Epithelial cell of esophagus (primary cell): ENCODE measurements around the gene PTPN6.

ENCODE experiments used
- DNase-seq: peaks from one replicate; pipeline ENCODE4 v3.0.0; 2010; ENCODE audit warnings: low read depth
- H3K4me3 ChIP-seq: 2 replicates; pipeline ENCODE4 v1.5.1; 2011; ENCODE audit warnings: mild to moderate bottlenecking, low read length, control low read depth
- CTCF ChIP-seq: IDR thresholded peaks from 2 replicates; pipeline ENCODE4 v1.5.1; 2011; ENCODE audit warnings: low read depth, mild to moderate bottlenecking, low read length, control low read depth, inconsistent platforms; ENCODE audit not compliant: insufficient read depth; ENCODE audit errors: missing control alignments

Gene PTPN6

DNA sequence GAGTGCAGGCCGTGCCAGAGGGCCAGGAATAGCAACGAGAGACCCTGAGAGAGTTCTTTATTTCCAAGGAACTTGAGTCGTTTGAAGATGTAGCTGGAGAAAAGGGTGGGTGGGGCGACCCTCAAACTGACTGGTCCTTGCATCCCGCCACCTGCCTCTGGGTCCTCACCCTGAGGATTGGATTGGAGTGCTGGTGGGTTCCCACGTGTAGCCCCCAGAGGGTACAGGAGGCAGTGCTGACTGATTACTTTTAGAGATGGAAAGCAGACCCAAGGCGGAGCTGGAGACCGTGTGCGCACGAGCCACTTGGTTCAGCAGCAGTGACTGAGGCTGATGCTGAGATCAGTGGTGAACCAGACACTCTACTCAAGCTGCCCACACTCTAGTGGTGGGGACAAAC, 26.5 kb downstream of the PTPN6 start:
- no peak for TF ChIP-seq CTCF
- no peak overlapping the region for H3K4me3 ChIP-seq

DNA sequence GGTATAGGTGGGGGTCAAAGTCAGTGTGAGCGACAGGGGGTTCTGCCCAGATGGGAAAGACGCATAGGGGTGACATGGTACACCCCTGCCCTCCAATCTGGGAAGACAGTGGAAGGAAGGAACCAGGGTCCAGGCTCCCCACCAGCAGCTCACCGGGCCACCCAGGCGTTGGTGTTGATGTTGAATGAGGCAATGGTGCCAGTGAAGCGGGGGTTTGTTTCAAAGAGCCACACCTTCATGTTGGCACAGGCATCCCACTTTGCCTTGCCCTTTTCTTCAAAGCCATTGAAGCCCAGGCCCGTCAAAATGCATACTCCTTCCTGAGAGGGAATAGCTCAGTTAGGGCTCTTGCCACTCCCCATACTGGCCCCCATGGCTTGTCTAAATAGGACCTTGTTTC, 27.0 kb downstream of the PTPN6 start:
- no peak for TF ChIP-seq CTCF
- no peak overlapping the region for H3K4me3 ChIP-seq
- no peak for DNase-seq

More for the DNA sequence above, 26.5 kb downstream of the PTPN6 start:
- no peak for DNase-seq

- DNase-seq = peak; percentile 67
- H3K4me3 ChIP-seq = no peak overlapping the region
- TF ChIP-seq CTCF = no peak
These were observed 27.5 kb downstream of the PTPN6 start for GRCh38 chr12:6978611-6979011.

- peak; percentile 61 for DNase-seq
- no peak for TF ChIP-seq CTCF
These were observed 27.9 kb downstream of the PTPN6 start for GRCh38 chr12:6979021-6979420.

DNA sequence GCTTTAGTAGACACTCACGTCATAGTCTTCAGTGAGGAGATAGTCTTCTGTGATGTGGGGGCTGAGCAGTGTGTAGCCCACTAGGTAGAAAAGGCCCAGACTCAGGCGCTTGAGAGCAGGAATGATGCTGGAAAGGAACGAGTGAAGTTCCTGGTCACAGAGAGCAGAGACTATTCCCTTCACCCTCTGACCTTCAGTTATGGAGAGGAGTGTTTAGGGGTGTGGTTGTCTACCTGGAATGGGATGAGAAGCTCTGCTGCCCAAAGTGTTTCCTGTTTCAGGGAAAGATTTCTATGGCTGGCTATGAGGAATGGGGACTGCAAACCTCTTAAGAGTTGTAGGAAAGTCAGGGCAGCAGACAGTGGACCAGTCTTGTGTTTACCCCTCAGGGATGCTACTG, 28.3 kb downstream of the PTPN6 start:
- no peak for DNase-seq
- H3K4me3 ChIP-seq = no peak overlapping the region
- no peak for TF ChIP-seq CTCF

More at GRCh38 chr12:6979021-6979420, 27.9 kb downstream of the PTPN6 start:
- no peak overlapping the region for H3K4me3 ChIP-seq

GRCh38 chr12:6980075-6980474, 28.9 kb downstream of the PTPN6 start:
- no peak for TF ChIP-seq CTCF

DNA sequence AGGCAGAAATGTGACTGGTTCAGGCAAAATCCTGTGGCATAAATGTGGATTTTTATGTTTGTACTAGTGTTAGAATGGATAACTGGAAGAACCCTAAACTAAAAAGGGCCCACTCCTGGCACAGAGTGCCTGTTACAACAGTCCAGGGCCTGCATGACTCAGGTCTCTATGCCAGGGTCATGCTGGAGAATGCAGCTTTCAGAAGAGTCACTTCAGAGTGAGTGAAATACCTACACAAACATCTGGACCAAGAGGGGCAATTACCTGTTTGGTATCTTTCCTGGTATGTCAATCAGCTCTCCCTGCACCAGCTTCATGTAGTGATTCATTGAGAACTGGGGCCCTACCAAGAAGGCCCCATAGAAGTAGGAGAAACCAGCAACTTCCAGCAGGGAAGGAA, 29.6 kb downstream of the PTPN6 start:
- no peak overlapping the region for H3K4me3 ChIP-seq
- no peak for TF ChIP-seq CTCF
- DNase-seq = peak; percentile 54

More at GRCh38 chr12:6980075-6980474, 28.9 kb downstream of the PTPN6 start:
- DNase-seq = no peak
- no peak overlapping the region for H3K4me3 ChIP-seq
